Osteoblast (primary cell): ENCODE results near the gene RAB31. TPM values are rescaled to one million over a fixed set of nuclear protein-coding genes. Genes with fewer than 3 reads are reported as not detected.
A peak's percentile ranks its signal among the peaks of the same experiment; 100 is the strongest.

Experiments used
- DNase-seq: peaks from one replicate; pipeline ENCODE4 v3.0.0; 2011; ENCODE audit warnings: low spot score, mixed read lengths; ENCODE audit not compliant: insufficient read length; ENCODE audit errors: missing footprints
- H2AFZ ChIP-seq: 2 replicates; pipeline ENCODE4 v1.6.0; 2011; ENCODE audit warnings: mild to moderate bottlenecking, low read length
- H3K27ac ChIP-seq: 2 replicates; pipeline ENCODE4 v1.5.1; 2011; ENCODE audit warnings: mild to moderate bottlenecking, low read depth, low read length, moderate library complexity
- H3K27me3 ChIP-seq: 2 replicates; pipeline ENCODE4 v1.6.0; 2012; ENCODE audit warnings: mild to moderate bottlenecking, control low read depth, inconsistent platforms, low read length, moderate library complexity; ENCODE audit not compliant: insufficient read depth
- H3K36me3 ChIP-seq: 2 replicates; pipeline ENCODE4 v1.5.1; 2011; ENCODE audit warnings: mild to moderate bottlenecking, low read length, control low read depth, moderate library complexity; ENCODE audit not compliant: insufficient read depth
- H3K4me1 ChIP-seq: 2 replicates; pipeline ENCODE4 v1.5.1; 2011; ENCODE audit warnings: mild to moderate bottlenecking, low read length, control low read depth, moderate library complexity; ENCODE audit not compliant: insufficient read depth
- H3K4me2 ChIP-seq: 2 replicates; pipeline ENCODE4 v1.6.0; 2011; ENCODE audit warnings: mild to moderate bottlenecking, low read length; ENCODE audit not compliant: insufficient read depth
- H3K4me3 ChIP-seq: fragments of 200-600 bp; sonication (generic); 3 replicates; pipeline ENCODE4 v1.5.1; 2012; ENCODE audit warnings: mild to moderate bottlenecking, low read length, inconsistent platforms; ENCODE audit not compliant: insufficient read depth
- H3K79me2 ChIP-seq: 2 replicates; pipeline ENCODE4 v1.6.0; 2012; ENCODE audit warnings: mild to moderate bottlenecking, low read length, control low read depth, inconsistent platforms; ENCODE audit not compliant: insufficient read depth
- H3K9me3 ChIP-seq: 2 replicates; pipeline ENCODE4 v1.5.1; 2011; ENCODE audit warnings: low read depth, low read length, control low read depth
- H4K20me1 ChIP-seq: 2 replicates; pipeline ENCODE4 v1.6.0; 2012; ENCODE audit warnings: mild to moderate bottlenecking, low read length, control low read depth; ENCODE audit not compliant: insufficient read depth
- total RNA-seq: library from RNA; depleted of rRNA; stranded (reverse); fragments of >200 nt; gene quantifications from 2 replicates; pipeline ENCODE4 v1.2.3, GENCODE V29; 2012
- TF ChIP-seq, protein P1 (sequence below): IDR thresholded peaks from 2 replicates; pipeline ENCODE4 v1.5.1; 2011; ENCODE audit warnings: mild to moderate bottlenecking, low read depth, low read length, moderate library complexity; ENCODE audit errors: extremely low read depth

Gene RAB31
- total RNA-seq, 1 donor, result 120 TPM

DNA sequence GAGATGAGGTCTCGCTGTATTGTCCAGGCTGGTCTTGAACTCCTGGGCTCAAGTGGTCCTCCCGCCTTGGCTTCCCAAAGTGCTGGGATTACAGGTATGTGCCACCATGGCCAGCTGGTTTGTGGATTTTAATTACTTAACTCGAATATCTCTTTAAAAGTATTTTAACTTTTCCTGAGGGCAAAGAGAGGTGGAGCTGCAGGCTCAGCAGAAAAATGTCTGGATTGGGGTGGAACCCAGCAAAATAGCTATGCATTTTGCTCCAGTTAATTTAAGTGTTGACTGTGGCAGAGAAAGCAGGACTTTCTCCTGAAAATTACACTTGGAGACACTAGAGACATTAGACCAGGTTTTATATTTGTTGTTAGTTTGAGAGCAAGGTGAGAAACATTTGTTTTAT, 142.2 kb downstream of the RAB31 start:
- no peak for DNase-seq
- Histone ChIP-seq H3K27ac (peak overlapping the region; percentile 46), H3K4me1 (peaks cover 22% of the 10 kb centered on the region), H2AFZ (no peak overlapping the region), H3K4me3 (no peak overlapping the region), H3K9me3 (no peaks in the 10 kb centered on the region), H3K79me2 (peaks cover under 1% of the 10 kb centered on the region), H3K36me3 (peaks cover 9% of the 10 kb centered on the region), H4K20me1 (no peaks in the 10 kb centered on the region), H3K27me3 (no peaks in the 10 kb centered on the region), H3K4me2 (no peak overlapping the region)
- TF ChIP-seq, protein P1, sequence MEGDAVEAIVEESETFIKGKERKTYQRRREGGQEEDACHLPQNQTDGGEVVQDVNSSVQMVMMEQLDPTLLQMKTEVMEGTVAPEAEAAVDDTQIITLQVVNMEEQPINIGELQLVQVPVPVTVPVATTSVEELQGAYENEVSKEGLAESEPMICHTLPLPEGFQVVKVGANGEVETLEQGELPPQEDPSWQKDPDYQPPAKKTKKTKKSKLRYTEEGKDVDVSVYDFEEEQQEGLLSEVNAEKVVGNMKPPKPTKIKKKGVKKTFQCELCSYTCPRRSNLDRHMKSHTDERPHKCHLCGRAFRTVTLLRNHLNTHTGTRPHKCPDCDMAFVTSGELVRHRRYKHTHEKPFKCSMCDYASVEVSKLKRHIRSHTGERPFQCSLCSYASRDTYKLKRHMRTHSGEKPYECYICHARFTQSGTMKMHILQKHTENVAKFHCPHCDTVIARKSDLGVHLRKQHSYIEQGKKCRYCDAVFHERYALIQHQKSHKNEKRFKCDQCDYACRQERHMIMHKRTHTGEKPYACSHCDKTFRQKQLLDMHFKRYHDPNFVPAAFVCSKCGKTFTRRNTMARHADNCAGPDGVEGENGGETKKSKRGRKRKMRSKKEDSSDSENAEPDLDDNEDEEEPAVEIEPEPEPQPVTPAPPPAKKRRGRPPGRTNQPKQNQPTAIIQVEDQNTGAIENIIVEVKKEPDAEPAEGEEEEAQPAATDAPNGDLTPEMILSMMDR, result no peak

DNA sequence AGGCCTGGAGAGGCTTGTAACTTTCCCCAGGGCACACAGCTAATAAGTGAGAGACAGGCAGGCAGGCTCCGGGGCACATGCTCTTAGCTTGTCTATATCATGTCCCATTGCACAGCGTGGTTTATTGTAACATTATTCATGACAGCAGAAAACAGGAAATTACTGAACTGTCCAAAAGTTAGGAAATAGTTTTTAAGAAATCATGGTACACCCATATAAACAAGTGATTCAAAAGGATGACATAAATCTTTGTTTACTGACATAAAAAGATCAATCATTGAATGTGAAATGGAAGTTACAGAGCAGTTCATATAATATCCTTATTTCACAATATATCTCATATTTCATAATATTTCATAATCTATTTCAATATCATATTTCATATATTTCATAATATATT, 143.4 kb downstream of the RAB31 start:
- no peak overlapping the region for H3K27ac ChIP-seq
- no peak overlapping the region for H2AFZ ChIP-seq
- no peak for DNase-seq
- no peaks in the 10 kb centered on the region for H3K9me3 ChIP-seq
- no peak overlapping the region for H3K4me2 ChIP-seq
- TF ChIP-seq, protein P1, result no peak
- H3K4me3 ChIP-seq, result no peak overlapping the region
- no peaks in the 10 kb centered on the region for H3K27me3 ChIP-seq
- H3K4me1 ChIP-seq, result peaks cover 16% of the 10 kb centered on the region
- no peaks in the 10 kb centered on the region for H4K20me1 ChIP-seq
- peaks cover 9% of the 10 kb centered on the region for H3K36me3 ChIP-seq
- peaks cover 3% of the 10 kb centered on the region for H3K79me2 ChIP-seq

DNA sequence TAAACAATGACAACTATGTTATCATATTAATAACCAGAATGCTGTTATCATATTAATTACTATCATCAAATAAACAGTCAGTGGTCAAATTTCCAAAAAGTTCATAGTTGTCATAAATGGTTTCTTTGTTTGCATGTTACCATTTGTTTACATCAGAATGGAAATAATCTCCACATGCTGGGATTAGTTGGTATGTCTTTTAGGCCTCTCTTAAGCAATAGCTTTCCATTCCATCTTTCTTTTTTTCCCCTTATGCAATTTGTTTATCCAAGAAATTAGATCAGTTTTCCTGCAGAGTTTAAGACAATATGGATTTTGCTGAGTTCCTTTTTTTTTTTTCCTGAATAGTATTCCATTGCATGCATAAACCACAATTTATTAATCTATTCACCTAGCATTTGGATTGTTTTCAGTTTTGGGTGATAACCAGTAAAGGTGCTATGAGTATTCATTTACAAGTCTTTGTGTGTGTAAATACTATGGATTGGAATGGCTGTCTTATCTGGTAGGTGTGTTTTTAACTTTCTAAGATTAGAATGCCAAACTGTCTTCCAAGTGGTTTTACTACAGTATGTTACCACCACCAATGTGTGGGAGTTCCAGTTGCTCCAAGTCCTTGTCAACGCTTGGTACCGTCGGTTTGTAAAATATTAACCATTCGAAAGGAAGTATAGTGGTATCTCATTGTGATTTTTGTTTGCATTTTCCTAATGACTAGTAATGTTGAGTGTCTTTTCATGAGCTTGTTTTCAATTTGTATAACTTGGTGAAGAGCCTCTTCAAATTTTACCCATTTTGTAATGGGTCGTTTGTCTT, 144.4 kb downstream of the RAB31 start:
- Histone ChIP-seq H3K9me3 (no peaks in the 10 kb centered on the region), H2AFZ (no peak overlapping the region), H3K36me3 (peaks cover 8% of the 10 kb centered on the region), H4K20me1 (no peaks in the 10 kb centered on the region), H3K27me3 (no peaks in the 10 kb centered on the region), H3K27ac (no peak overlapping the region), H3K4me3 (no peak overlapping the region), H3K79me2 (peaks cover 3% of the 10 kb centered on the region), H3K4me2 (no peak overlapping the region), H3K4me1 (peaks cover 12% of the 10 kb centered on the region)
- peak; percentile 36 for DNase-seq
- TF ChIP-seq, protein P1, result no peak

DNA sequence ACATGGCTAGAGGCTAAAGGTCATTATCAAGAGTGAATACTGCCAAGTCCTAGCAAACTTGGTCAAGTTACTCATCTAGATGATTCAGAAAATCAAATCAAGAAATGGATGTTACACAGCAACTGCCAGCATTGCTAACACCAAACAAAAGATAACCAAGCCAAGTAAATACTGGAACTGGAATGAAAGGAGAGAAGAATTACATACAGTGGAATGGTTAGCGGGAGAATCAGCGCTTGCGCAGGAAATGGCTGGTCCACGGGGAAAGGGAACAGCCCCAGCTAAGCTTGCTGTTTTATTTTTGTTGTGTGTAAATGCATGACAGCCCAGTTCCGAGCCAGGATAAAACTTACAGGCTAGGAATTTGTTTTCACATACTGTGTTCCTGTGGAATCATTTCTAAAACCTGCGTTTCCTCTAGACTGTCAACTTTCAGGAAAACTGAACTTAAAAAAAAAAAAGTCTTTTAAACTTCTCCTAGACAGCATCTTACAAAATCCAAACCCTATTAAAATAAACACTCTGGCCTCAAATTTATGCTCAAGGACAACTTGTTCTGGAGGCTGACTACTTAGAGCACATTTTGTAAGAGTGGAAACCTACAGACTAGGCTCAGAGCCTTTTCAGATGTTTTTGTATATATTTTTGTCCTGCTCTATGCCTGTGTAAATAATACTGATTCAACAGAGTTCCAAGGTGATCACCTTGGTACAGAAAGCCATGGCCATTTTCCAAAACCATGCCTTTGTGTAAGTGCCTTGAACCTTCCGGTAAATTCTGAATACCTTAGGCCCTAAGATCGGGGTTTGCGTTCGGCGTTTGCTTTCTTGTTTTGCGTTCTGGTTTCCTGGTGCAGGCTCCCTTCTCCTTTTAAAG, 146.9 kb downstream of the RAB31 start:
- peak; percentile 44 for DNase-seq
- H3K36me3 ChIP-seq, result no peaks in the 10 kb centered on the region
- no peak overlapping the region for H3K4me3 ChIP-seq
- H3K4me1 ChIP-seq, result no peaks in the 10 kb centered on the region
- H2AFZ ChIP-seq, result no peak overlapping the region
- H3K27ac ChIP-seq, result no peak overlapping the region
- no peaks in the 10 kb centered on the region for H4K20me1 ChIP-seq
- H3K27me3 ChIP-seq, result no peaks in the 10 kb centered on the region
- H3K79me2 ChIP-seq, result peaks cover 3% of the 10 kb centered on the region
- H3K4me2 ChIP-seq, result no peak overlapping the region
- TF ChIP-seq, protein P1, result no peak
- H3K9me3 ChIP-seq, result no peaks in the 10 kb centered on the region
